OCI-LY7 (cell line): ENCODE data around the gene WDR54. TPM values are rescaled to one million over a fixed set of nuclear protein-coding genes. Genes with fewer than 3 reads are reported as not detected.

ENCODE experiments used
- BruUV-seq: library from RNA; stranded (reverse); fragments of 400-500 nt; replicated peaks from 2 replicates; lab custom pipeline; 2021; lab: Mats Ljungman, UMichigan
- CTCF ChIA-PET: fragments of 300-600 bp; sonication (Branson Sonifier 250); formaldehyde crosslinking; loops from one replicate; lab custom pipeline; 2022; ENCODE audit warnings: antibody characterized with exemption; ENCODE audit not compliant: unreplicated experiment; lab: Charles Lee
- POLR2A ChIA-PET: fragments of 300-600 bp; sonication (Branson Sonifier 250); formaldehyde crosslinking; loops from one replicate; lab custom pipeline; 2022; ENCODE audit warnings: antibody characterized with exemption; lab: Charles Lee
- DNase-seq: peaks from one replicate; pipeline ENCODE4 v3.0.0-alpha.2; 2015; ENCODE audit warnings: low spot score
- H2AFZ ChIP-seq: fragments of 200-600 bp; sonication (generic), shearing (Covaris generic); 2 replicates; pipeline ENCODE4 v1.6.1; 2014; ENCODE audit warnings: mild to moderate bottlenecking, antibody characterized with exemption, low read length, moderate library complexity
- H3K27ac ChIP-seq: fragments of 200-600 bp; sonication (generic); 2 replicates; pipeline ENCODE4 v1.5.1; 2014; ENCODE audit warnings: mixed run types, low read depth, mild to moderate bottlenecking, moderate library complexity, low read length, inconsistent platforms; ENCODE audit not compliant: poor library complexity, severe bottlenecking
- H3K36me3 ChIP-seq: fragments of 200-600 bp; sonication (generic); 2 replicates; pipeline ENCODE4 v1.6.1; 2014; ENCODE audit warnings: mild to moderate bottlenecking, antibody characterized with exemption, low read length, moderate library complexity, mixed read lengths; ENCODE audit not compliant: insufficient read depth
- H3K4me1 ChIP-seq: fragments of 200-600 bp; sonication (generic); 2 replicates; pipeline ENCODE4 v1.5.1; 2014; ENCODE audit warnings: mild to moderate bottlenecking, low read length; ENCODE audit not compliant: insufficient read depth, poor library complexity, severe bottlenecking
- H3K4me2 ChIP-seq: fragments of 200-600 bp; sonication (generic); 2 replicates; pipeline ENCODE4 v1.6.1; 2014; ENCODE audit warnings: mild to moderate bottlenecking, low read length
- H3K4me3 ChIP-seq: fragments of 200-600 bp; sonication (generic); 2 replicates; pipeline ENCODE4 v1.5.1; 2014; ENCODE audit warnings: mild to moderate bottlenecking, low read depth, low read length; ENCODE audit not compliant: poor library complexity, severe bottlenecking
- H3K79me2 ChIP-seq: fragments of 200-600 bp; sonication (generic); 2 replicates; pipeline ENCODE4 v1.6.1; 2016; ENCODE audit warnings: low read depth, mild to moderate bottlenecking, low read length, moderate library complexity, mixed read lengths; ENCODE audit not compliant: insufficient read depth
- H3K9me2 ChIP-seq: fragments of 200-600 bp; sonication (generic); 2 replicates; pipeline ENCODE4 v1.6.1; 2016; ENCODE audit warnings: mild to moderate bottlenecking, low read length, mixed read lengths; ENCODE audit not compliant: insufficient read depth
- H3K9me3 ChIP-seq: fragments of 200-600 bp; sonication (generic); 2 replicates; pipeline ENCODE4 v1.6.1; 2014; ENCODE audit warnings: mild to moderate bottlenecking, mixed run types, low read length, mixed read lengths
- H4K20me1 ChIP-seq: fragments of 200-600 bp; sonication (generic); 2 replicates; pipeline ENCODE4 v1.6.1; 2014; ENCODE audit warnings: mild to moderate bottlenecking, antibody characterized with exemption, low read length, moderate library complexity, mixed read lengths; ENCODE audit not compliant: insufficient read depth
- EZH2phosphoT487 ChIP-seq: fragments of 200-600 bp; sonication (generic); IDR thresholded peaks from 2 replicates; pipeline ENCODE4 v1.6.1; 2018; ENCODE audit warnings: low read depth, borderline replicate concordance, mild to moderate bottlenecking, mixed run types, antibody characterized with exemption, low read length, moderate library complexity, mixed read lengths
- intact Hi-C: fragments of 100-400 bp; cut with micrococcal nuclease; formaldehyde crosslinking; loops from one replicate; pipeline ENCODE4 v1.10.0; 2022; ENCODE audit not compliant: unreplicated experiment
- total RNA-seq, 2 experiments: library from RNA; depleted of rRNA in 1 of 2; stranded (reverse); fragments of >200 nt in 1 of 2; shearing (Covaris generic) in 1 of 2; gene quantifications; 2 replicates each; pipeline ENCODE4 v1.2.3, GENCODE V29; 2014 to 2022
- TF ChIP-seq, protein P1 (sequence below): fragments of 200-600 bp; sonication (generic); conservative IDR thresholded peaks from 2 replicates; pipeline ENCODE4 v1.5.1; 2014; ENCODE audit warnings: mild to moderate bottlenecking, antibody characterized with exemption, low read length, moderate library complexity, mixed read lengths

WDR54 gene
- total RNA-seq, 2 experiments from 2014 or later, result 64.7 to 89.5 TPM

DNA sequence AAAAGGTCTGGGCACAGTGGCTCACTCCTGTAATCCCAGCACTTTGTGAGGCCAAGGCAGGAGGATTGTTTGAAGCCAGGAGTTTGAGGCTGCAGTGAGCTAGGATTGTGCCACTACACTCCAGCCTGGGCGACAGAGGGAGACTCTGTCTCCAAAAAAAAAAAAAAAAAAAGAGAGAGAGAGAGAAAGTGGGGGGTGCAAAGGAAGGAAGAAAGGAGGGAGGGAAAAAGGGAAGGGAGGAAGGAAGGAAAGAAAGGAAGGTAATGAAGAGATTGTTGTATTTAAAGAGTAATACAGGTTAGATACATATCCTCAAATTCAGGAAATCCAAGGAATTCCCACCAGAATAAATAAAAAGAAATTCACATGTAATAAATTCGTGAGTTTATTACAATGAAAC is 19.6 kb upstream of the WDR54 start:
- Histone ChIP-seq H3K9me3 (no peaks in the 10 kb centered on the region), H2AFZ (no peak overlapping the region), H3K4me1 (peaks cover 12% of the 10 kb centered on the region), H4K20me1 (no peaks in the 10 kb centered on the region), H3K4me3 (no peak overlapping the region), H3K36me3 (no peaks in the 10 kb centered on the region), H3K27ac (no peak overlapping the region), H3K9me2 (no peaks in the 10 kb centered on the region), H3K79me2 (no peaks in the 10 kb centered on the region), H3K4me2 (no peak overlapping the region)
- ChIA-PET CTCF (interaction anchor here (1.6 kb wide), 1 partner anchor 11 kb away, joined by 4 read pairs; no protein-coding TSS in a partner anchor), POLR2A (interaction anchor here (0.6 to 1.3 kb wide), 5 partner anchors 11 to 142 kb away, joined by 3 to 11 read pairs (median 6); no protein-coding TSS in a partner anchor)
- TF ChIP-seq EZH2phosphoT487, result no peak
- TF ChIP-seq, protein P1, sequence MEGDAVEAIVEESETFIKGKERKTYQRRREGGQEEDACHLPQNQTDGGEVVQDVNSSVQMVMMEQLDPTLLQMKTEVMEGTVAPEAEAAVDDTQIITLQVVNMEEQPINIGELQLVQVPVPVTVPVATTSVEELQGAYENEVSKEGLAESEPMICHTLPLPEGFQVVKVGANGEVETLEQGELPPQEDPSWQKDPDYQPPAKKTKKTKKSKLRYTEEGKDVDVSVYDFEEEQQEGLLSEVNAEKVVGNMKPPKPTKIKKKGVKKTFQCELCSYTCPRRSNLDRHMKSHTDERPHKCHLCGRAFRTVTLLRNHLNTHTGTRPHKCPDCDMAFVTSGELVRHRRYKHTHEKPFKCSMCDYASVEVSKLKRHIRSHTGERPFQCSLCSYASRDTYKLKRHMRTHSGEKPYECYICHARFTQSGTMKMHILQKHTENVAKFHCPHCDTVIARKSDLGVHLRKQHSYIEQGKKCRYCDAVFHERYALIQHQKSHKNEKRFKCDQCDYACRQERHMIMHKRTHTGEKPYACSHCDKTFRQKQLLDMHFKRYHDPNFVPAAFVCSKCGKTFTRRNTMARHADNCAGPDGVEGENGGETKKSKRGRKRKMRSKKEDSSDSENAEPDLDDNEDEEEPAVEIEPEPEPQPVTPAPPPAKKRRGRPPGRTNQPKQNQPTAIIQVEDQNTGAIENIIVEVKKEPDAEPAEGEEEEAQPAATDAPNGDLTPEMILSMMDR, result no peak
- BruUV-seq, result no TSS peak
- intact Hi-C loops, result loop anchor here (2.0 kb wide), 1 partner anchor 151 kb away; no protein-coding TSS in a partner anchor
- no peak for DNase-seq

DNA sequence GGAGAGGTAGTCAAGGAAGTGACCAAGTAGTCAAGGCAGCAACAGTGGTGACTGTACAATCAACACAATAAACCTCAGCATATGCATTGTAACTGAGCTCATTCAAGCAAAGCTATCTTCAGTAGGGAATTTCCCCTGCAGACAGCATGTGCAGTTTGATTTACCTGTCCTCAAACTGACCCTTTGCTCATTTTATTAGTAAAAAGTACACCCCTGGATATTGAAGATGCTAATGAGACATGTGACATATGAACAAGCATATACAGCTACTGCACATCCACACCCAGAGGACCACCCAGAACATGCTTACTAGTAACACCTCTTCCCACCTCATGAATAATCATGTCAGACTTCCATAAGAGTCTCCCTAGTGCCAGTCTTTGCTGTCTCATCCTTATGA is 15.5 kb upstream of the WDR54 start:
- H4K20me1 ChIP-seq, result no peaks in the 10 kb centered on the region
- intact Hi-C loops, result no loop called here
- ChIA-PET POLR2A (interaction anchor here (0.8 kb wide), 1 partner anchor 225 kb away, joined by 3 read pairs; no protein-coding TSS in a partner anchor), CTCF (no interaction called here)
- no peaks in the 10 kb centered on the region for H3K36me3 ChIP-seq
- H3K9me3 ChIP-seq, result no peaks in the 10 kb centered on the region
- H3K27ac ChIP-seq, result no peak overlapping the region
- TF ChIP-seq EZH2phosphoT487, result no peak
- TF ChIP-seq, protein P1, result no peak
- H2AFZ ChIP-seq, result no peak overlapping the region
- no TSS peak for BruUV-seq
- H3K4me1 ChIP-seq, result peaks cover 8% of the 10 kb centered on the region
- no peak overlapping the region for H3K4me2 ChIP-seq
- DNase-seq, result no peak
- no peak overlapping the region for H3K4me3 ChIP-seq
- no peaks in the 10 kb centered on the region for H3K79me2 ChIP-seq
- no peaks in the 10 kb centered on the region for H3K9me2 ChIP-seq

GRCh38 chr2:74407682-74408081 is 13.8 kb upstream of the WDR54 start:
- Histone ChIP-seq H3K4me3 (no peak overlapping the region), H3K36me3 (no peaks in the 10 kb centered on the region), H3K9me3 (no peaks in the 10 kb centered on the region), H3K4me1 (peaks cover 8% of the 10 kb centered on the region), H3K4me2 (no peak overlapping the region), H3K79me2 (no peaks in the 10 kb centered on the region), H3K27ac (no peak overlapping the region), H4K20me1 (no peaks in the 10 kb centered on the region), H2AFZ (no peak overlapping the region), H3K9me2 (no peaks in the 10 kb centered on the region)
- intact Hi-C loops, result no loop called here
- no peak for TF ChIP-seq EZH2phosphoT487
- TF ChIP-seq, protein P1, result no peak
- BruUV-seq, result no TSS peak
- ChIA-PET CTCF (no interaction called here), POLR2A (interaction anchor here (0.7 kb wide), 1 partner anchor 65 kb away, joined by 3 read pairs; no protein-coding TSS in a partner anchor)
- no peak for DNase-seq
